PC-9 (cell line): ENCODE results near the gene NFIX. TPM values are rescaled to one million over a fixed set of nuclear protein-coding genes. Genes with fewer than 3 reads are reported as not detected.

ENCODE experiments used
- BruUV-seq: library from RNA; stranded (reverse); fragments of 400-500 nt; replicated peaks from 2 replicates; lab custom pipeline; 2021; lab: Mats Ljungman, UMichigan
- CTCF ChIA-PET: fragments of 300-600 bp; sonication (Branson Sonifier 250); formaldehyde crosslinking; loops from one replicate; lab custom pipeline; 2022; ENCODE audit warnings: antibody characterized with exemption; lab: Charles Lee
- POLR2A ChIA-PET: fragments of 300-600 bp; sonication (Branson Sonifier 250); formaldehyde crosslinking; loops from one replicate; lab custom pipeline; 2022; ENCODE audit warnings: antibody characterized with exemption; ENCODE audit not compliant: unreplicated experiment; lab: Charles Lee
- DNase-seq, 2 experiments: peaks; one replicate each; pipeline versions ENCODE4 v3.0.0 to v3.0.0-alpha.2; 2015 to 2022; ENCODE audit warnings: mixed read lengths in 1 of 2
- H2AFZ ChIP-seq: fragments of 200-600 bp; sonication (generic); 2 replicates; pipeline ENCODE4 v1.8.1; 2017; ENCODE audit warnings: antibody characterized with exemption
- H3F3A ChIP-seq: fragments of 200-600 bp; sonication (generic); 2 replicates; pipeline ENCODE4 v1.8.1; 2017; ENCODE audit warnings: antibody characterized with exemption, mild to moderate bottlenecking, low read depth; ENCODE audit not compliant: insufficient read depth
- H3K27ac ChIP-seq: fragments of 200-600 bp; sonication (generic); 2 replicates; pipeline ENCODE4 v1.6.1; 2016; ENCODE audit warnings: mixed run types
- H3K27me3 ChIP-seq: fragments of 200-600 bp; sonication (generic); 2 replicates; pipeline ENCODE4 v1.6.1; 2016; ENCODE audit warnings: low read depth, mixed run types; ENCODE audit not compliant: insufficient read depth
- H3K36me3 ChIP-seq: fragments of 200-600 bp; sonication (generic); 2 replicates; pipeline ENCODE4 v1.6.1; 2016; ENCODE audit warnings: low read depth, mixed run types
- H3K4me1 ChIP-seq: fragments of 200-600 bp; sonication (generic); replicated peaks from 2 replicates; pipeline ENCODE4 v1.6.1; 2016; ENCODE audit warnings: mixed run types; ENCODE audit not compliant: insufficient read depth
- H3K4me2 ChIP-seq: fragments of 200-600 bp; sonication (generic); 2 replicates; pipeline ENCODE4 v1.6.1; 2017; ENCODE audit warnings: mixed run types
- H3K4me3 ChIP-seq: fragments of 200-600 bp; sonication (generic); 2 replicates; pipeline ENCODE4 v1.6.1; 2016; ENCODE audit warnings: mixed run types
- H3K79me2 ChIP-seq: fragments of 200-600 bp; sonication (generic); 2 replicates; pipeline ENCODE4 v1.6.1; 2017; ENCODE audit warnings: low read depth, mixed run types
- H3K9me2 ChIP-seq: fragments of 200-600 bp; sonication (generic); 2 replicates; pipeline ENCODE4 v1.8.1; 2017; ENCODE audit warnings: mild to moderate bottlenecking; ENCODE audit not compliant: insufficient read depth
- H3K9me3 ChIP-seq: fragments of 200-600 bp; sonication (generic); 2 replicates; pipeline ENCODE4 v1.8.1; 2016; ENCODE audit warnings: low read depth; ENCODE audit not compliant: insufficient read depth
- H4K20me1 ChIP-seq: fragments of 200-600 bp; sonication (generic); 2 replicates; pipeline ENCODE4 v1.8.1; 2017; ENCODE audit not compliant: insufficient read depth
- CTCF ChIP-seq: fragments of 200-600 bp; sonication (generic); conservative IDR thresholded peaks from 2 replicates; pipeline ENCODE4 v1.6.1; 2017; ENCODE audit warnings: mixed run types, antibody characterized with exemption, mild to moderate bottlenecking, moderate library complexity
- EZH2 ChIP-seq: fragments of 200-600 bp; sonication (generic); IDR thresholded peaks from 2 replicates; pipeline ENCODE4 v1.8.0; 2017; ENCODE audit warnings: antibody characterized with exemption, low read depth
- intact Hi-C: fragments of 100-400 bp; cut with micrococcal nuclease; formaldehyde crosslinking; loops from one replicate; pipeline ENCODE4 v1.10.0; 2022; ENCODE audit not compliant: unreplicated experiment
- total RNA-seq: library from RNA; stranded (reverse); gene quantifications from 2 replicates; pipeline ENCODE4 v1.2.3, GENCODE V29; 2021

Gene NFIX
- total RNA-seq, 1 experiment from 2014 or later, result 24.2 TPM

- Histone ChIP-seq H3K27ac (no peak overlapping the region), H3K4me3 (no peak overlapping the region), H3K4me2 (no peak overlapping the region), H3K9me2 (no peaks in the 10 kb centered on the region), H3K9me3 (no peaks in the 10 kb centered on the region), H3K79me2 (no peaks in the 10 kb centered on the region), H2AFZ (no peak overlapping the region), H3K4me1 (no peaks in the 10 kb centered on the region), H3K27me3 (peaks cover 4% of the 10 kb centered on the region; the same call in 1 of the 2 replicates), H4K20me1 (no peaks in the 10 kb centered on the region), H3F3A (0 out of 2 replicates have a peak, but pooled peaks cover 8% of the 10 kb centered on the region), H3K36me3 (no peaks in the 10 kb centered on the region)
- TF ChIP-seq CTCF (no peak), EZH2 (no peak)
- no peak for DNase-seq
- POLR2A ChIA-PET, result no interaction called here
- intact Hi-C loops, result no loop called here
- no TSS peak for BruUV-seq
- CTCF ChIA-PET, result interaction anchor here (1.0 kb wide), 1 partner anchor 17 kb away, joined by 3 read pairs; no protein-coding TSS in a partner anchor
These were observed 83.1 kb downstream of the NFIX start for GRCh38 chr19:13078381-13078780.

GRCh38 chr19:13078897-13079541, 83.7 kb downstream of the NFIX start:
- intact Hi-C loops, result no loop called here

GRCh38 chr19:13079542-13079986, 84.3 kb downstream of the NFIX start:
- ChIA-PET CTCF (no interaction called here), POLR2A (no interaction called here)
- H3F3A ChIP-seq, result 0 out of 2 replicates have a peak, but pooled peaks cover 8% of the 10 kb centered on the region
- no peaks in the 10 kb centered on the region for H3K79me2 ChIP-seq
- H3K4me1 ChIP-seq, result no peaks in the 10 kb centered on the region
- no peak overlapping the region for H3K4me2 ChIP-seq
- H3K9me2 ChIP-seq, result no peaks in the 10 kb centered on the region
- intact Hi-C loops, result no loop called here
- DNase-seq, result peak in 1 of 2 experiments; percentile 47
- no TSS peak for BruUV-seq
- no peak overlapping the region for H3K27ac ChIP-seq
- H3K36me3 ChIP-seq, result no peaks in the 10 kb centered on the region
- no peak overlapping the region for H2AFZ ChIP-seq
- TF ChIP-seq EZH2, result no peak
- peaks cover 3% of the 10 kb centered on the region; the same call in 1 of the 2 replicates for H3K27me3 ChIP-seq
- no peaks in the 10 kb centered on the region for H4K20me1 ChIP-seq
- H3K9me3 ChIP-seq, result no peaks in the 10 kb centered on the region
- H3K4me3 ChIP-seq, result no peak overlapping the region

More at GRCh38 chr19:13078897-13079541, 83.7 kb downstream of the NFIX start:
- Histone ChIP-seq H3K27me3 (peaks cover 3% of the 10 kb centered on the region; the same call in 1 of the 2 replicates), H3K4me1 (no peaks in the 10 kb centered on the region), H3K36me3 (no peaks in the 10 kb centered on the region), H3K27ac (no peak overlapping the region), H3K4me3 (no peak overlapping the region), H3F3A (0 out of 2 replicates have a peak, but pooled peaks cover 8% of the 10 kb centered on the region), H3K9me3 (no peaks in the 10 kb centered on the region), H3K9me2 (no peaks in the 10 kb centered on the region), H3K4me2 (no peak overlapping the region), H4K20me1 (no peaks in the 10 kb centered on the region), H2AFZ (no peak overlapping the region), H3K79me2 (no peaks in the 10 kb centered on the region)
- DNase-seq, result no peak
- no TSS peak for BruUV-seq
- TF ChIP-seq CTCF (no peak), EZH2 (no peak)
- POLR2A ChIA-PET, result no interaction called here
- CTCF ChIA-PET, result interaction anchor here (1.0 kb wide), 1 partner anchor 18 kb away, joined by 3 read pairs; no protein-coding TSS in a partner anchor
